ENCODE results near the gene NASP.

NASP gene

GRCh38 chr1:45619149-45619921, 35.5 kb downstream of the NASP start:
- no peak overlapping the region for H3K27ac ChIP-seq (ENCODE audit: insufficient read depth, low read length, poor library complexity, severe bottlenecking)
- no peak overlapping the region for H3K4me3 ChIP-seq (ENCODE audit: insufficient read depth, low read depth, low read length, poor library complexity, severe bottlenecking)
- DNase-seq: no peak
- no peaks in the 10 kb centered on the region for H3K27me3 ChIP-seq (replicated peaks; ENCODE audit: control insufficient read depth, insufficient read depth, low read length, poor library complexity, severe bottlenecking)
- H3K4me1 ChIP-seq (ENCODE audit: control insufficient read depth, insufficient read depth, low read length, poor library complexity, severe bottlenecking): no peaks in the 10 kb centered on the region
- H3K9me3 ChIP-seq (ENCODE audit: control insufficient read depth, low read length): no peaks in the 10 kb centered on the region
- H3K36me3 ChIP-seq (ENCODE audit: control insufficient read depth, insufficient read depth, low read length): peaks cover 52% of the 10 kb centered on the region

GRCh38 chr1:45620588-45621500, 37.0 kb downstream of the NASP start:
- Histone ChIP-seq H3K36me3 (ENCODE audit: control insufficient read depth, insufficient read depth, low read length) (peaks cover 38% of the 10 kb centered on the region), H3K27ac (ENCODE audit: insufficient read depth, low read length, poor library complexity, severe bottlenecking) (no peak overlapping the region), H3K4me1 (ENCODE audit: control insufficient read depth, insufficient read depth, low read length, poor library complexity, severe bottlenecking) (no peaks in the 10 kb centered on the region), H3K4me3 (ENCODE audit: insufficient read depth, low read depth, low read length, poor library complexity, severe bottlenecking) (no peak overlapping the region), H3K9me3 (ENCODE audit: control insufficient read depth, low read length) (no peaks in the 10 kb centered on the region), H3K27me3 (replicated peaks; ENCODE audit: control insufficient read depth, insufficient read depth, low read length, poor library complexity, severe bottlenecking) (no peaks in the 10 kb centered on the region)
- no peak for DNase-seq

GRCh38 chr1:45621501-45621836, 37.6 kb downstream of the NASP start:
- Histone ChIP-seq H3K27ac (ENCODE audit: insufficient read depth, low read length, poor library complexity, severe bottlenecking) (no peak overlapping the region), H3K4me3 (ENCODE audit: insufficient read depth, low read depth, low read length, poor library complexity, severe bottlenecking) (no peak overlapping the region), H3K27me3 (replicated peaks; ENCODE audit: control insufficient read depth, insufficient read depth, low read length, poor library complexity, severe bottlenecking) (no peaks in the 10 kb centered on the region), H3K36me3 (ENCODE audit: control insufficient read depth, insufficient read depth, low read length) (peaks cover 35% of the 10 kb centered on the region), H3K4me1 (ENCODE audit: control insufficient read depth, insufficient read depth, low read length, poor library complexity, severe bottlenecking) (no peaks in the 10 kb centered on the region), H3K9me3 (ENCODE audit: control insufficient read depth, low read length) (no peaks in the 10 kb centered on the region)
- no peak for DNase-seq

DNA sequence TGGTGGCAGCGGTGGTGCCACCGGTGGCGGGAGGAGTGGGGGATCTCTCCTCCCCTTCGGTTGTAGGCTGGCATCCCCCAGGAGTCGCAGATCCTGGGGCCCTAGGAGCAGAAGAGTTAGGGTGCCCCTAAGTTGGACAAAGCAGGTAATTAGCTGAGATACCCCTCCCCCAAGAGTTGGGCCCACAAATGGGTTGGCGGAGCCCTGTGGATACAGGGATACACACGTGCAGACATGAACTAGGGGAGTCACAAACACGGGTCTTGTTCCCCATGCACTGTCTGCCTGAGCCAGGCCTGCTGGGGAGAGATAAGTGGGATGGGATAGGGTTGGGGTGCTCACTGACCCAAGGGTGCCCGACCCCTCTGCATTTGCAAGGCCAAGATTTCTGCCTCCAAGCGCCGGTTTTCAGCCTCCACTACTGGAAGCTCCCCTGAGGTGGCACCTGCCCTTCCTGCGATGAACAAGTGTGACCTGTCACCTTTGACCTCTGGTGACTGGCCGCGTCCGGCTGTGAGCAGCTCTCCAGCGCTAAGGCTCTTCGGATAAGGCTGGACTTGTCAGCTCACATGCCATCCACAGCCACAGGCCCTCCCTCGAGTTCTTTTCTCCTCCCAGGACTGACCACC, 38.2 kb downstream of the NASP start:
- Histone ChIP-seq H3K4me1 (ENCODE audit: control insufficient read depth, insufficient read depth, low read length, poor library complexity, severe bottlenecking) (no peaks in the 10 kb centered on the region), H3K36me3 (ENCODE audit: control insufficient read depth, insufficient read depth, low read length) (peaks cover 30% of the 10 kb centered on the region), H3K27ac (ENCODE audit: insufficient read depth, low read length, poor library complexity, severe bottlenecking) (no peak overlapping the region), H3K4me3 (ENCODE audit: insufficient read depth, low read depth, low read length, poor library complexity, severe bottlenecking) (no peak overlapping the region), H3K27me3 (replicated peaks; ENCODE audit: control insufficient read depth, insufficient read depth, low read length, poor library complexity, severe bottlenecking) (no peaks in the 10 kb centered on the region), H3K9me3 (ENCODE audit: control insufficient read depth, low read length) (no peaks in the 10 kb centered on the region)
- no peak for DNase-seq

GRCh38 chr1:45622524-45623394, 38.9 kb downstream of the NASP start:
- no peaks in the 10 kb centered on the region for H3K27me3 ChIP-seq (replicated peaks; ENCODE audit: control insufficient read depth, insufficient read depth, low read length, poor library complexity, severe bottlenecking)
- no peak overlapping the region for H3K27ac ChIP-seq (ENCODE audit: insufficient read depth, low read length, poor library complexity, severe bottlenecking)
- H3K4me3 ChIP-seq (ENCODE audit: insufficient read depth, low read depth, low read length, poor library complexity, severe bottlenecking): no peak overlapping the region
- no peaks in the 10 kb centered on the region for H3K9me3 ChIP-seq (ENCODE audit: control insufficient read depth, low read length)
- no peaks in the 10 kb centered on the region for H3K4me1 ChIP-seq (ENCODE audit: control insufficient read depth, insufficient read depth, low read length, poor library complexity, severe bottlenecking)
- H3K36me3 ChIP-seq (ENCODE audit: control insufficient read depth, insufficient read depth, low read length): peaks cover 27% of the 10 kb centered on the region
- no peak for DNase-seq

- peaks cover 28% of the 10 kb centered on the region for H3K36me3 ChIP-seq (ENCODE audit: control insufficient read depth, insufficient read depth, low read length)
- no peak within 1 kb of the TSS for H3K27ac ChIP-seq (ENCODE audit: insufficient read depth, low read length, poor library complexity, severe bottlenecking)
- no peak within 1 kb of the TSS for H3K4me3 ChIP-seq (ENCODE audit: insufficient read depth, low read depth, low read length, poor library complexity, severe bottlenecking)
These were observed 40.1 kb downstream of the NASP start, which contains the start of gene CCDC17 for GRCh38 chr1:45623972-45624371. Gene CCDC17 (minus strand): TSS chr1:45624054. CDS start chr1:45623909, 145 bp downstream.

DNA sequence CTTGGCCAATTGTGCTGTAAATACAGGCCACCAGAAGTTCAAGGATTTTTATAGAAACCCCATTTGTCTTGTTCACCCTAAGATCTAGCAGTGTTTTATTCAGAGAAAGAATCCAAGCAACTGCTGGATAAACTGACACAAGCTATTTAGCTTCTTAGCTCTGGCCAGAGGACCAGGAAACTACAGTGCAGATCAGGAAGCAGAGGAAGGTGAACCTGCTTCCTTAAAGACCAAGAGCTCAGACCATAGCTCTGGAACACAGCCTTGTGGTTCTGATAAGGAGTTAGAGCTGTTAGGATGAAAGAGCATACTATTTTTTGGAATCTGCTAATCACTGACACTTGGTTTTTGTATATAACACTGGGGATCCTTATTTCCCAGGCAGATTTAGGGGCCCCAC, 45.2 kb downstream of the NASP start:
- no peak overlapping the region for H3K27ac ChIP-seq (ENCODE audit: insufficient read depth, low read length, poor library complexity, severe bottlenecking)
- H3K4me1 ChIP-seq (ENCODE audit: control insufficient read depth, insufficient read depth, low read length, poor library complexity, severe bottlenecking): no peaks in the 10 kb centered on the region
- H3K27me3 ChIP-seq (replicated peaks; ENCODE audit: control insufficient read depth, insufficient read depth, low read length, poor library complexity, severe bottlenecking): no peaks in the 10 kb centered on the region
- no peak overlapping the region for H3K4me3 ChIP-seq (ENCODE audit: insufficient read depth, low read depth, low read length, poor library complexity, severe bottlenecking)
- DNase-seq: no peak
- H3K9me3 ChIP-seq (ENCODE audit: control insufficient read depth, low read length): no peaks in the 10 kb centered on the region
- peaks cover 69% of the 10 kb centered on the region for H3K36me3 ChIP-seq (ENCODE audit: control insufficient read depth, insufficient read depth, low read length)

More at GRCh38 chr1:45623972-45624371, 40.1 kb downstream of the NASP start, which contains the start of gene CCDC17:
- no peak for DNase-seq
- H3K9me3 ChIP-seq (ENCODE audit: control insufficient read depth, low read length): no peaks in the 10 kb centered on the region
- H3K27me3 ChIP-seq (replicated peaks; ENCODE audit: control insufficient read depth, insufficient read depth, low read length, poor library complexity, severe bottlenecking): no peaks in the 10 kb centered on the region
- no peaks in the 10 kb centered on the region for H3K4me1 ChIP-seq (ENCODE audit: control insufficient read depth, insufficient read depth, low read length, poor library complexity, severe bottlenecking)

GRCh38 chr1:45630429-45630828, 46.6 kb downstream of the NASP start:
- Histone ChIP-seq H3K4me3 (ENCODE audit: insufficient read depth, low read depth, low read length, poor library complexity, severe bottlenecking) (no peak overlapping the region), H3K36me3 (ENCODE audit: control insufficient read depth, insufficient read depth, low read length) (peaks cover 78% of the 10 kb centered on the region), H3K9me3 (ENCODE audit: control insufficient read depth, low read length) (no peaks in the 10 kb centered on the region), H3K4me1 (ENCODE audit: control insufficient read depth, insufficient read depth, low read length, poor library complexity, severe bottlenecking) (no peaks in the 10 kb centered on the region), H3K27ac (ENCODE audit: insufficient read depth, low read length, poor library complexity, severe bottlenecking) (no peak overlapping the region), H3K27me3 (replicated peaks; ENCODE audit: control insufficient read depth, insufficient read depth, low read length, poor library complexity, severe bottlenecking) (no peaks in the 10 kb centered on the region)
- no peak for DNase-seq

- Histone ChIP-seq H3K9me3 (ENCODE audit: control insufficient read depth, low read length) (no peaks in the 10 kb centered on the region), H3K4me3 (ENCODE audit: insufficient read depth, low read depth, low read length, poor library complexity, severe bottlenecking) (no peak overlapping the region), H3K4me1 (ENCODE audit: control insufficient read depth, insufficient read depth, low read length, poor library complexity, severe bottlenecking) (no peaks in the 10 kb centered on the region), H3K27ac (ENCODE audit: insufficient read depth, low read length, poor library complexity, severe bottlenecking) (no peak overlapping the region), H3K27me3 (replicated peaks; ENCODE audit: control insufficient read depth, insufficient read depth, low read length, poor library complexity, severe bottlenecking) (no peaks in the 10 kb centered on the region), H3K36me3 (ENCODE audit: control insufficient read depth, insufficient read depth, low read length) (peaks cover 90% of the 10 kb centered on the region)
- no peak for DNase-seq
These were observed 51.4 kb downstream of the NASP start for GRCh38 chr1:45635211-45635610.

Data from effector memory CD4-positive, alpha-beta T cell (primary cell).